Activated B cell treated with CpG ODN at 0.5 μM for 24 hours (primary cell): Measurements from ENCODE around the gene TSPAN11. TPM values are rescaled to one million over a fixed set of nuclear protein-coding genes. Genes with fewer than 3 reads are reported as not detected.
"Not testable (repeated sequence)": the region's sequence is repeated elsewhere in the genome, so short reads cannot be mapped to it uniquely, and the experiment has no call there.

Source experiments
- ATAC-seq: fragments of 200-7000 bp; cut with Tn5 transposase; one replicate; pipeline ENCODE4 v1.10.0; 2021; ENCODE audit warnings: low read depth, mild to moderate bottlenecking, moderate library complexity
- CTCF ChIA-PET: fragments of 350-600 bp; sonication (Branson Sonifier 250); formaldehyde crosslinking; loops from one replicate; lab custom pipeline; 2021; ENCODE audit warnings: antibody characterized with exemption; lab: Charles Lee
- POLR2A ChIA-PET: fragments of 350-600 bp; sonication (Branson Sonifier 250); formaldehyde crosslinking; loops from one replicate; lab custom pipeline; 2021; ENCODE audit warnings: antibody characterized with exemption; lab: Charles Lee
- DNase-seq: peaks from one replicate; pipeline ENCODE4 v3.0.0; 2022
- H3K27ac Mint-ChIP-seq: one replicate; pipeline ENCODE4 v1.8.0; 2020; ENCODE audit warnings: mixed read lengths
- H3K27me3 Mint-ChIP-seq: one replicate; pipeline ENCODE4 v1.8.0; 2021; ENCODE audit warnings: mixed read lengths
- H3K36me3 Mint-ChIP-seq: one replicate; pipeline ENCODE4 v1.8.0; 2021; ENCODE audit warnings: low read depth, mixed read lengths
- H3K4me1 Mint-ChIP-seq: one replicate; pipeline ENCODE4 v1.8.0; 2021; ENCODE audit warnings: mixed read lengths
- H3K4me3 Mint-ChIP-seq: one replicate; pipeline ENCODE4 v1.8.0; 2020; ENCODE audit warnings: mild to moderate bottlenecking, mixed read lengths
- H3K9me3 Mint-ChIP-seq: one replicate; pipeline ENCODE4 v1.8.0; 2020; ENCODE audit warnings: mixed read lengths
- CTCF ChIP-seq: fragments of 200-600 bp; IDR thresholded peaks from one replicate; pipeline ENCODE4 v1.8.0; 2022; ENCODE audit warnings: antibody characterized with exemption, mild to moderate bottlenecking
- intact Hi-C: fragments of 100-400 bp; cut with micrococcal nuclease; formaldehyde crosslinking; loops from one replicate; pipeline ENCODE4 v1.15.1; 2024
- total RNA-seq: library from RNA; stranded (reverse); gene quantifications from 2 replicates; pipeline ENCODE4 v1.2.3, GENCODE V29; 2022

The TSPAN11 gene
- total RNA-seq, 1 donor from 2014 or later, result not detected

DNA sequence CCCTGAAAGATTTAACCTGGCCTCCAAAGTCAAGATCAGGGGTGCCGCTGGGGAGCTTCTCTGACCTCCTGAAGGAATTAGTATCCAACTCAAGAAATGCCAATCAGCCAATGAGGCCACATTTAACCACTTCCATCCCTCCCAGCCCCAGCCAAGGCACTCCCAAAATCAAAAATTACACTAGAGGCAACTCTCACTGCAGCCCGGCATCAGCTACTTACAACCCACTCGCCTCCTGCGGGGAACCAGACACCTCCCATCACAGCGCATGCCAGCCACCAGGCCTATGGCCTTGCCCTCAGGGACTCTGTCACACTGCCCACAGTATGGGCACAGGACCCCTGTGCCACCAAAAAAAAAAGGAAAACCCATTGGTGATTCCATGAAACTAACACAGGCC lies 84.8 kb downstream of the TSPAN11 start:
- no peak for TF ChIP-seq CTCF
- no peak overlapping the region for H3K27ac Mint-ChIP-seq
- CTCF ChIA-PET, result interaction anchor here (0.7 kb wide), 1 partner anchor 89 kb away, joined by 3 read pairs; no protein-coding TSS in a partner anchor
- ATAC-seq (no peak), DNase-seq (no peak)
- intact Hi-C loops, result no loop called here
- H3K36me3 Mint-ChIP-seq, result no peaks in the 10 kb centered on the region
- H3K9me3 Mint-ChIP-seq, result no peaks in the 10 kb centered on the region
- POLR2A ChIA-PET, result no interaction called here
- no peaks in the 10 kb centered on the region for H3K4me1 Mint-ChIP-seq
- H3K27me3 Mint-ChIP-seq, result peaks cover 6% of the 10 kb centered on the region
- H3K4me3 Mint-ChIP-seq, result no peak overlapping the region

DNA sequence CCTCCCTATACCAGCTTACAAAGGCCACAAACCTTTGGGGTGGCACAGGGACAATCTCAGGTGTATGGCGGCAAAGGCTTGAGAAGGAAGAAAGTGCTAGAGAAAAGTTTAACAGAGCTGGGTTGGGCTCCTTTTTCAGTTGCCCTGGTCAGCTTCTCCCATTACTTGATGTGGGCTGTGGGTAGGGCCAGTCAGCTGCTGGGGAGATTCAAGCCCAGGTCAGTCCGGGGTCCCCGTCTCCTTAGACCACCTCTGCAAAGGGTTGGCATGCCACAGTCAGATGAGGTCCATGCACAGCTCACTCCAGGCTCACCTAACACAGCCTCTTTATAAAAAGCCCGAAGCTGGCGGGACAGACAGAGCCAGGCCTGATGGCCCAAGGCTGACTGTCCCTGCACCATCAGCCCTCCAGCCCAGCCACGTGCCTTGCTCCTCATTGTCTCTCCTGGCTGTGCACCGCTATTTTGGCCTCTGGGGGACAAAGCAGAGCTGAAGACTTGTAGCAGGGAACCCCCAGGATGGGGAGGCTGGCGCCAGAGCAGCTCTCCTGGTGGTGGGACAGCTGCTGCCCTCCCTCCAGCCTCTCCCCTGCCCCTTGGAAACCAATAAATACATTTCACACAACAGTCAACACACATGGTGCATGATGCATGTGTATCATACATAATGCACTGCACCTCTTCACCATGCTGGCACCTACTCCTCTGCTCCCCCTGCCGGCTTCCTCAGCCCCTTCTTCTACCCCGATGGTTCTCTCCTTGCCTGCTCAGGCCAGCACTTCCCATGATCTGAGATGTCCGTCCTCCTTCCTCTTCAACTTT lies 85.4 kb downstream of the TSPAN11 start:
- ATAC-seq (no peak), DNase-seq (no peak)
- Mint-ChIP-seq H3K27me3 (peaks cover 6% of the 10 kb centered on the region), H3K4me1 (no peaks in the 10 kb centered on the region), H3K27ac (no peak overlapping the region), H3K9me3 (no peaks in the 10 kb centered on the region), H3K36me3 (no peaks in the 10 kb centered on the region), H3K4me3 (no peak overlapping the region)
- ChIA-PET CTCF (interaction anchor here (0.7 kb wide), 1 partner anchor 90 kb away, joined by 3 read pairs; no protein-coding TSS in a partner anchor), POLR2A (no interaction called here)
- no peak for TF ChIP-seq CTCF
- intact Hi-C loops, result no loop called here

GRCh38 chr12:31012567-31012891 lies 86.0 kb downstream of the TSPAN11 start:
- DNase-seq, H3K9me3 Mint-ChIP-seq, H3K27me3 Mint-ChIP-seq, intact Hi-C loops, POLR2A ChIA-PET, H3K4me1 Mint-ChIP-seq, CTCF ChIA-PET, H3K27ac Mint-ChIP-seq, ATAC-seq, H3K4me3 Mint-ChIP-seq, H3K36me3 Mint-ChIP-seq: not testable (repeated sequence)

DNA sequence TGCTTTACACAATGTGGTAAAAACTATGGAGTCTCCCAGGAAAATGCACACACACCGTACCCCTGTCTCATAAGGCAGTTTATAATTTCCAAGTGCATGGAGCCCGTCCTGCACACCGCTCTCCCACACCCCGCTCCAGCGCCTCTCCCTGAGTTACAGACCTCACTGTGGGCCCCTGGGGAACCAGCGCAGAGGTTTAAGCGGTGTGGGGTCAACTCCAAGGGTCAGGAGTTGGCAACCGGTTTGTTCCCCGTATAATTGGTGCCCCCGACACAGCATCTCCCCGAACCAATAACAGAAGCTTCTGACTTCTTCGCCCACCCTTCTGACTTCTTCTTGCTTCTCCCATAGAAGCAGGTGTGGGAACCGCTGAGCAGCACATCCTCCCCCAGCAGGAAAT lies 88.7 kb downstream of the TSPAN11 start:
- Mint-ChIP-seq H3K27ac (no peak overlapping the region), H3K4me1 (no peaks in the 10 kb centered on the region), H3K4me3 (no peak overlapping the region), H3K9me3 (peaks cover 5% of the 10 kb centered on the region), H3K27me3 (peaks cover 6% of the 10 kb centered on the region), H3K36me3 (no peaks in the 10 kb centered on the region)
- CTCF ChIA-PET, result no interaction called here
- DNase-seq, result no peak
- no peak for TF ChIP-seq CTCF
- POLR2A ChIA-PET, result no interaction called here
- no peak for ATAC-seq
- intact Hi-C loops, result no loop called here

- Mint-ChIP-seq H3K36me3 (no peaks in the 10 kb centered on the region), H3K9me3 (peaks cover 5% of the 10 kb centered on the region), H3K4me1 (no peaks in the 10 kb centered on the region), H3K27ac (no peak overlapping the region), H3K27me3 (peaks cover 6% of the 10 kb centered on the region), H3K4me3 (no peak overlapping the region)
- ATAC-seq, result no peak
- ChIA-PET CTCF (no interaction called here), POLR2A (no interaction called here)
- no peak for DNase-seq
- intact Hi-C loops, result no loop called here
- TF ChIP-seq CTCF, result no peak
Observed at GRCh38 chr12:31016057-31016456, 89.5 kb downstream of the TSPAN11 start.
